Chondrocyte (in vitro differentiated cells): ENCODE measurements around the gene SBDS. TPM values are rescaled to one million over a fixed set of nuclear protein-coding genes. Genes with fewer than 3 reads are reported as not detected.

ENCODE experiments used
- DNase-seq: peaks from one replicate; pipeline ENCODE4 v3.0.0; 2021; ENCODE audit warnings: mixed read lengths, low spot score
- H3K27ac Mint-ChIP-seq: one replicate; pipeline ENCODE4 v1.8.0; 2021; ENCODE audit warnings: mild to moderate bottlenecking, moderate library complexity, mixed read lengths; ENCODE audit not compliant: unreplicated experiment
- H3K27me3 Mint-ChIP-seq: 2 replicates; pipeline ENCODE4 v1.8.0; 2021; ENCODE audit warnings: low read depth, mixed read lengths
- H3K36me3 Mint-ChIP-seq: 2 replicates; pipeline ENCODE4 v1.8.0; 2021; ENCODE audit warnings: low read depth, mixed read lengths
- H3K4me1 Mint-ChIP-seq: 2 replicates; pipeline ENCODE4 v1.8.0; 2021; ENCODE audit warnings: low read depth, mild to moderate bottlenecking, mixed read lengths
- H3K4me3 Mint-ChIP-seq: one replicate; pipeline ENCODE4 v1.8.0; 2021; ENCODE audit warnings: mild to moderate bottlenecking, moderate library complexity, mixed read lengths; ENCODE audit not compliant: unreplicated experiment
- H3K9me3 Mint-ChIP-seq: 2 replicates; pipeline ENCODE4 v1.8.0; 2021; ENCODE audit warnings: low read depth, mixed read lengths
- CTCF ChIP-seq: fragments of 200-600 bp; sonication (generic); IDR thresholded peaks from 2 replicates; pipeline ENCODE4 v1.5.0; 2021; ENCODE audit warnings: antibody characterized with exemption, mild to moderate bottlenecking, moderate library complexity
- total RNA-seq: library from RNA; stranded (reverse); gene quantifications from 3 replicates; pipeline ENCODE4 v1.2.1, GENCODE V29; 2021

The SBDS gene
- total RNA-seq, 1 donor from 2014 or later: 146 TPM

GRCh38 chr7:66939325-66939724 is 56.1 kb downstream of the SBDS start:
- no peak for TF ChIP-seq CTCF
- Mint-ChIP-seq H3K36me3 (peaks cover 6% of the 10 kb centered on the region), H3K4me1 (peaks cover 19% of the 10 kb centered on the region), H3K9me3 (no peaks in the 10 kb centered on the region), H3K4me3 (no peak overlapping the region), H3K27me3 (no peaks in the 10 kb centered on the region), H3K27ac (no peak overlapping the region)
- DNase-seq: no peak

DNA sequence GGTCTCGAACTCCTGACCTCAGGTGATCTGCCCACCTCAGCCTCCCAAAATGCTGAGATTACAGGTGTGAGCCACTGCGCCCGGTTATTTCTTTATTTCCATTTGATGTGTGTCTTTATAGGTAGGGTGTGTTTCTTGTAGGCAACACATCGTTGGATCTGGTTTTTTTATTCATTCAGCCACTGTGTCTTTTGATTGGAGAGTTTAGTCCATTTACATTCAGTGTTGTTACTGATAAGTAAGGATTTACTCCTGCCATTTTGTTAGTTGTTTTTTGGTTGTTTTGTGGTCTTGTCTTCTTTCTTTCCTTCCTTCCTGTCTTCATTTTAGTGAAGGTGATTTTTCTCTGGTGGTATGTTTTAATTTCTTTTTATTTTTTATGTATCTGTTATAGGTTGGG is 57.4 kb downstream of the SBDS start:
- Mint-ChIP-seq H3K4me3 (no peak overlapping the region), H3K9me3 (no peaks in the 10 kb centered on the region), H3K36me3 (peaks cover 2% of the 10 kb centered on the region), H3K27me3 (no peaks in the 10 kb centered on the region), H3K4me1 (peaks cover 27% of the 10 kb centered on the region), H3K27ac (no peak overlapping the region)
- no peak for DNase-seq
- no peak for TF ChIP-seq CTCF

Other genes starting within 250 kb of the SBDS start
- gene TMEM248, start 74.4 kb downstream of the SBDS start, total RNA-seq: 83.0 to 102 TPM (median 90.6 TPM) in 3 replicates
- gene TYW1, start 1.2 kb upstream of the SBDS start, total RNA-seq: 12.5 to 18.3 TPM (median 12.9 TPM) in 3 replicates